SU-DHL-6 (cell line): ENCODE measurements around the gene PRKCD.

Source experiments
- CTCF ChIP-seq: fragments of 200-600 bp; sonication (generic); IDR thresholded peaks from one replicate; pipeline ENCODE4 v1.5.1; 2017; ENCODE audit warnings: antibody characterized with exemption, mild to moderate bottlenecking, low read length, moderate library complexity; ENCODE audit not compliant: insufficient read depth, poor library complexity, severe bottlenecking
- EZH2phosphoT487 ChIP-seq: fragments of 200-600 bp; sonication (generic), shearing (Covaris generic); conservative IDR thresholded peaks from 2 replicates; pipeline ENCODE4 v1.6.1; 2018; ENCODE audit warnings: mild to moderate bottlenecking, antibody characterized with exemption, low read length, moderate library complexity, mixed read lengths

- TF ChIP-seq CTCF (no peak), EZH2phosphoT487 (no peak)
Measured at GRCh38 chr3:53224536-53224935, 63.5 kb downstream of the PRKCD start.
